AG10803 (cell line): ENCODE results near the gene ARHGAP15.

Experiments used
- DNase-seq: peaks from one replicate; pipeline ENCODE4 v3.0.0; 2010; ENCODE audit warnings: low read depth
- H3K4me3 ChIP-seq: 2 replicates; pipeline ENCODE4 v1.5.1; 2011; ENCODE audit warnings: mild to moderate bottlenecking, low read length, control low read depth
- TF ChIP-seq, protein P1 (sequence below): conservative IDR thresholded peaks from 2 replicates; pipeline ENCODE4 v1.5.1; 2011; ENCODE audit warnings: mild to moderate bottlenecking, low read length, control low read depth, inconsistent platforms

ARHGAP15 gene

DNA sequence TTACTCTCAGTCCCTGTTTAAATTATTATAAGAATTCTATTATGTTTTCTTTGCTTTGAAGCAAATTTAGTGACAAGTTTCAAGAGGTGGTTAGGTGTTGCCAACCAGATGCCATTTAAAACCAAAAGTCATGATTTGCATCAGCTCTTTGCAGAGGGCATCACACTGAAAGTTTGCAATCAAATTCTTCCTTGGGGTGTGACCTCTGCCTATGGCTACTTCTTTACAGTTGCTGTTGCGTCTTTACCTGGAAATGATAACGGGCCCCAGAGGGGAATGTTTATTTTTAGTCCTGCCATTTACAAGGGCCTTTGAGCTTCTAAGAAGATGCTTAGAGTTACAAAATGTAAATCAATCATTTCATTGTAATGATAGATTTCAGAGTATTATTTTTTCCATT is 561.0 kb downstream of the ARHGAP15 start:
- H3K4me3 ChIP-seq, result no peak overlapping the region
- TF ChIP-seq, protein P1, sequence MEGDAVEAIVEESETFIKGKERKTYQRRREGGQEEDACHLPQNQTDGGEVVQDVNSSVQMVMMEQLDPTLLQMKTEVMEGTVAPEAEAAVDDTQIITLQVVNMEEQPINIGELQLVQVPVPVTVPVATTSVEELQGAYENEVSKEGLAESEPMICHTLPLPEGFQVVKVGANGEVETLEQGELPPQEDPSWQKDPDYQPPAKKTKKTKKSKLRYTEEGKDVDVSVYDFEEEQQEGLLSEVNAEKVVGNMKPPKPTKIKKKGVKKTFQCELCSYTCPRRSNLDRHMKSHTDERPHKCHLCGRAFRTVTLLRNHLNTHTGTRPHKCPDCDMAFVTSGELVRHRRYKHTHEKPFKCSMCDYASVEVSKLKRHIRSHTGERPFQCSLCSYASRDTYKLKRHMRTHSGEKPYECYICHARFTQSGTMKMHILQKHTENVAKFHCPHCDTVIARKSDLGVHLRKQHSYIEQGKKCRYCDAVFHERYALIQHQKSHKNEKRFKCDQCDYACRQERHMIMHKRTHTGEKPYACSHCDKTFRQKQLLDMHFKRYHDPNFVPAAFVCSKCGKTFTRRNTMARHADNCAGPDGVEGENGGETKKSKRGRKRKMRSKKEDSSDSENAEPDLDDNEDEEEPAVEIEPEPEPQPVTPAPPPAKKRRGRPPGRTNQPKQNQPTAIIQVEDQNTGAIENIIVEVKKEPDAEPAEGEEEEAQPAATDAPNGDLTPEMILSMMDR, result no peak
- no peak for DNase-seq

DNA sequence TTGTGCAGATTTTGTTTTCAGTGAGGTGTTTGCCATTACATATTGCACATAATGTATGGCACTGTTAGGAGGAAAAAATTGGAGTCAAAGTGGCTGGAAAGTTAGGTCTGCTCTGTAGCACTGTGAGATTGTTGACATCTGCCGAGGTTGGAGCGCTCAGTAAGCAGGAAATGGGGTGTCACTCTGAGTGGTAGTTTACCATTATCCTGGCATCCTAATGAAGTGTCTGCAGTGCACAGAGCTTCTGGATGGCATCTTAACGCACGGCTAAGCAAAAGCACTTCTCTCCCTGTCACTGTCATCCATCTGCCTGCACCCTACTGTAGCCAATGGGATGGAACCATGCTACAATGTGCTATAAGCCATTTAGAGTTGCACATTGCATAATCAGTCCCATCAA is 561.9 kb downstream of the ARHGAP15 start:
- no peak overlapping the region for H3K4me3 ChIP-seq
- TF ChIP-seq, protein P1, result no peak
- DNase-seq, result no peak

DNA sequence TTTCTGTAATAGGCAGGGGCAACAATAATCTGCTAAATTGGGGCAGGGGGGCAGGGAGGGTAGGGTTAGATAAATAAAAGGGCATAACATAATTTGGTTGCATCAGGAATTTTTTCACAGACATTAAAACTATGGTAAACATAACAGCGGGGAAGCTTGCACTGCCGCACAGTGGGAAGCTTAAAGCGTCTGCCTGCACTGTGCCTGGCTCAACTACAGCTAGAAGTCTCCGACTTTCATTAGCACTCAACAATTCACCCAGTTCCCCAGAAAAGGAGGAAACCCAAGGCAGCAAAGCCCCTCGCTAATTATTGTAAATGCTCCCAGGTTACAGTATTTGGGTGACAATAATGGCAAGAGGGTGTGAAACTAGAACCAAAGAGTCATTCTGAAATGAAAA is 562.9 kb downstream of the ARHGAP15 start:
- H3K4me3 ChIP-seq, result no peak overlapping the region
- TF ChIP-seq, protein P1, result no peak
- DNase-seq, result no peak

DNA sequence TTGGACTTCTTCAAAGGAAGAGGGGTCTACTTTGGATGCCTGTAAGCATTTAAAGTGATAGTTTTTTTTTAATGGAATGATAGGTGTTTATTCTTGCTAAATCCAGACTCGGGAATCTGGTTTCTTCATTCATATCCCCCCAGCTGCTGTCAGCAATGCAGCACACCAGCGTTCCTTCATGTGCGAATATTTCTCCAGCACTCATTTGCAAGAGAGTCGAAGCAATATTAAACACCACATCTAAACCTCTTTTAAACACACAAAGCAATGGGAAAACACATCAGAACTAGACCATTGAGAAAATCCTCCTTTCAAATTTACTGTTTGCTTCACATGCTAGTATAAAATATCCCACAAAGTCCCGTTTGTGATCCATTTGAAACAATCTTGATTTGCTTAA is 563.7 kb downstream of the ARHGAP15 start:
- no peak overlapping the region for H3K4me3 ChIP-seq
- TF ChIP-seq, protein P1, result no peak
- no peak for DNase-seq

DNA sequence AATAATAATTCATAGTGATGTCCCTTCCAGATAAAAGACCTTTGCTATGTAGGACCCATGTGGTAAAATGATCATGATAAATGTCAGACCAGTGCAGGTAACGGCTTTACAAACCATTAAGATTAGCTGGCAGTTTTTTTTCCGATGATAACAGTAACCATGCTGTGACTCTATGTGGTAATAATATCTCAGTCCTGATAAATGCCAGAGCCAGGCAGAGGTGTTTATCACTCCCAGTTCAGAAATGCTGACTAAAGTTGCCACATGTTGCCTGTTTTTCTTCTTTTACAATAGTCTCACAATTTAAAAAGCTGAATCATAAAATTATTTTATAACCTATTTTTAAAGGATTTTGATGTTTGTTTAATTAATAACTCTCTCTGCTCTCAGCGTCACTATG is 565.1 kb downstream of the ARHGAP15 start:
- no peak overlapping the region for H3K4me3 ChIP-seq
- TF ChIP-seq, protein P1, result no peak
- DNase-seq, result no peak

DNA sequence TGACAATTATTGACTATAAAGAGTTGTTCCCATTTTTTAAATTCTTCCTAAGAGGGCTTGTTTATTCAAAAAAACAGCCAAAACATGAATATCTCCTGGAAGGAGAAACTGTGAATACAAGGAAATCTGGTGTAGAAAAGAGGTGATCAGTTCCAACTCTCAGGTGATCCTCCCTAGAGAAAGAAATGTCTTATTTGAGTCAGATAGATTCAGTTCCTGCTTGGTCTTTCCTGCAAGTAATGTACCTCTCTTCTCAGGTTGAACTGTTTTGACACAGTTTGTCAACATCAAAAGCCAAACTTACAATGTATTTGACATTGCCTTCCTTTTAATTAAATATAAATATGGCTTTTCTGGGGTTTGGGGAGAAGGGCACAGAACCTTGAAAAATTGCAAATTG is 567.4 kb downstream of the ARHGAP15 start:
- no peak for DNase-seq
- TF ChIP-seq, protein P1, result no peak
- H3K4me3 ChIP-seq, result no peak overlapping the region

DNA sequence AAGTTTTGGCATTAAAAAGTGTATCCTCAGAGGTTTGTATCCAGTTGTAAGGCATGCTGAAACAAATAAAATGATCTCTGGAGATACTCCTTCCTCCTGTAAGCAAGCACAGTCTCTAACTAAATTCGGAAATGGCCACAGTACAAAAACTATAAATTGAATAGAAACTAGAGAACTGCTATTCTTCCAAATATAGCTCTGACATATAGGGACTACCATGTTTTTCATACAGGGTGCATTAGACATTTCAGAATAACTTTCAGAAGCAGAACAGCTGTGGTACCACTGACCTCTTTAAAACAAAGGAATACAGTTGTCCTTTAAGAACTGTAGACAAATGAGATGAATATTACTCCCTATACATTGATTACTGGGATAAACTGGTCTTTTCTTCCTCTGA is 568.5 kb downstream of the ARHGAP15 start:
- DNase-seq, result no peak
- TF ChIP-seq, protein P1, result no peak
- H3K4me3 ChIP-seq, result no peak overlapping the region
